HCT116 (cell line): Measurements from ENCODE around the gene TCF19. TPM values are rescaled to one million over a fixed set of nuclear protein-coding genes. Genes with fewer than 3 reads are reported as not detected.

Experiments
- ATAC-seq: fragments of 200-7000 bp; cut with Tn5 transposase; 2 replicates; pipeline ENCODE4 v1.9.1; 2020; ENCODE audit warnings: mild to moderate bottlenecking, moderate library complexity
- BruUV-seq: library from RNA; stranded (reverse); fragments of 400-500 nt; replicated peaks from 2 replicates; lab custom pipeline; 2021; lab: Mats Ljungman, UMichigan
- CTCF ChIA-PET: fragments of 300-600 bp; sonication (Branson Sonifier 250); formaldehyde crosslinking; loops from one replicate; lab custom pipeline; 2021; ENCODE audit warnings: antibody characterized with exemption; lab: Charles Lee
- POLR2A ChIA-PET: fragments of 300-600, 350-600 bp; sonication (Branson Sonifier 250); formaldehyde crosslinking; loops from one replicate; lab custom pipeline; 2021; ENCODE audit warnings: antibody characterized with exemption; lab: Charles Lee
- RAD21 ChIA-PET, 2 experiments: fragments of 300-600 bp; sonication (Branson Sonifier 250); formaldehyde crosslinking; loops; one replicate each; lab custom pipeline; 2023; ENCODE audit warnings: low total read pairs in 2 of 2; ENCODE audit not compliant: uncharacterized antibody in 2 of 2, unreplicated experiment in 2 of 2, low non-redundant PET in 1 of 2; lab: Charles Lee
- DNase-seq: peaks from one replicate; pipeline ENCODE4 v3.0.0-alpha.2; 2010; ENCODE audit warnings: low read depth, low spot score
- H2AFZ ChIP-seq: fragments of 200-600 bp; shearing (Covaris generic), sonication (generic); 2 replicates; pipeline ENCODE4 v1.6.1; 2017; ENCODE audit warnings: low read depth, mixed run types, mixed read lengths, antibody characterized with exemption, low read length; ENCODE audit not compliant: poor library complexity, severe bottlenecking
- H3K27ac ChIP-seq: 2 replicates; pipeline ENCODE4 v1.5.1; 2012; ENCODE audit warnings: low read depth, low read length
- H3K27me3 ChIP-seq: fragments of 200-600 bp; sonication (generic); 2 replicates; pipeline ENCODE4 v1.6.1; 2016; ENCODE audit warnings: mixed run types, low read length, mixed read lengths; ENCODE audit not compliant: insufficient read depth
- H3K36me3 ChIP-seq, 2 experiments: fragments of 200-500 bp in 1 of 2; fragments of 200-600 bp in 1 of 2; sonication (Bioruptor generic) in 1 of 2; sonication (generic) in 1 of 2; 2 replicates each; pipeline versions ENCODE4 v1.5.1 to v1.6.1; 2014 to 2016; ENCODE audit warnings: low read length in 2 of 2, inconsistent platforms in 1 of 2, mixed read lengths in 1 of 2, mixed run types in 1 of 2; ENCODE audit not compliant: insufficient read depth in 2 of 2, control insufficient read depth in 1 of 2
- H3K4me1 ChIP-seq, 2 experiments: fragments of 200-600 bp in 1 of 2; sonication (generic) in 1 of 2; 2 replicates each; pipeline versions ENCODE4 v1.5.1 to v1.6.1; 2012 to 2017; ENCODE audit warnings: low read length in 2 of 2, inconsistent platforms in 1 of 2, mild to moderate bottlenecking in 1 of 2, mixed read lengths in 1 of 2, mixed run types in 1 of 2, moderate library complexity in 1 of 2; ENCODE audit not compliant: insufficient read depth in 2 of 2, control insufficient read depth in 1 of 2
- H3K4me2 ChIP-seq: fragments of 200-600 bp; sonication (generic); 2 replicates; pipeline ENCODE4 v1.6.1; 2017; ENCODE audit warnings: mixed run types, low read length, mixed read lengths
- H3K4me3 ChIP-seq, 2 experiments: fragments of 200-600 bp in 1 of 2; sonication (generic) in 1 of 2; replicated peaks in 1 of 2; 2 replicates each; pipeline ENCODE4 v1.5.1; 2011 to 2016; ENCODE audit warnings: low read length in 2 of 2, control low read depth in 1 of 2, low read depth in 1 of 2, mild to moderate bottlenecking in 1 of 2, mixed read lengths in 1 of 2, mixed run types in 1 of 2
- H3K79me2 ChIP-seq: fragments of 200-600 bp; sonication (generic); 2 replicates; pipeline ENCODE4 v1.6.1; 2017; ENCODE audit warnings: mild to moderate bottlenecking, mixed run types, low read length, moderate library complexity, mixed read lengths; ENCODE audit not compliant: insufficient read depth
- H3K9ac ChIP-seq: fragments of 200-600 bp; sonication (generic); 2 replicates; pipeline ENCODE4 v1.6.1; 2016; ENCODE audit warnings: low read length, mixed read lengths
- H3K9me2 ChIP-seq: fragments of 200-600 bp; sonication (generic), shearing (Covaris generic); 2 replicates; pipeline ENCODE4 v1.6.1; 2017; ENCODE audit warnings: mixed run types, mild to moderate bottlenecking, moderate library complexity; ENCODE audit not compliant: insufficient read depth
- H3K9me3 ChIP-seq, 2 experiments: fragments of 200-500 bp in 1 of 2; fragments of 200-600 bp in 1 of 2; sonication (Bioruptor generic) in 1 of 2; sonication (generic) in 1 of 2; 2 replicates each; pipeline ENCODE4 v1.6.1; 2014 to 2017; ENCODE audit warnings: low read length in 2 of 2, mixed read lengths in 2 of 2, inconsistent platforms in 1 of 2, low read depth in 1 of 2, mild to moderate bottlenecking in 1 of 2, mixed run types in 1 of 2, moderate library complexity in 1 of 2; ENCODE audit not compliant: control insufficient read depth in 1 of 2, insufficient read depth in 1 of 2
- H4K20me1 ChIP-seq: fragments of 200-600 bp; sonication (generic), shearing (Covaris generic); 2 replicates; pipeline ENCODE4 v1.6.1; 2017; ENCODE audit warnings: mixed run types, mild to moderate bottlenecking, moderate library complexity; ENCODE audit not compliant: insufficient read depth
- CBX3 ChIP-seq: IDR thresholded peaks from 2 replicates; pipeline ENCODE4 v1.6.1; 2012; ENCODE audit warnings: low read depth
- CEBPB ChIP-seq: IDR thresholded peaks from 2 replicates; pipeline ENCODE4 v1.6.1; 2012; ENCODE audit warnings: low read depth
- EGR1 ChIP-seq: IDR thresholded peaks from 2 replicates; pipeline ENCODE4 v1.6.1; 2012; ENCODE audit warnings: low read depth
- JUND ChIP-seq: IDR thresholded peaks from 2 replicates; pipeline ENCODE4 v1.6.1; 2012
- POLR2A ChIP-seq: IDR thresholded peaks from 2 replicates; pipeline ENCODE4 v1.7.0; 2011; ENCODE audit warnings: borderline replicate concordance; ENCODE audit not compliant: insufficient read depth, insufficient read length; ENCODE audit errors: extremely low read depth
- SIN3A ChIP-seq: IDR thresholded peaks from 2 replicates; pipeline ENCODE4 v1.6.1; 2012; ENCODE audit warnings: low read depth
- SP1 ChIP-seq: IDR thresholded peaks from 2 replicates; pipeline ENCODE4 v1.6.1; 2012; ENCODE audit warnings: low read depth
- SRF ChIP-seq: IDR thresholded peaks from 2 replicates; pipeline ENCODE4 v1.6.1; 2012; ENCODE audit warnings: low read depth
- YY1 ChIP-seq: IDR thresholded peaks from 2 replicates; pipeline ENCODE4 v1.6.1; 2011; ENCODE audit warnings: low read length, low read depth, moderate library complexity, mild to moderate bottlenecking; ENCODE audit not compliant: insufficient replicate concordance; ENCODE audit errors: extremely low read depth
- intact Hi-C: fragments of 100-400 bp; cut with micrococcal nuclease; formaldehyde crosslinking; loops from 2 replicates; pipeline ENCODE4 v1.10.0; 2022
- total RNA-seq: library from RNA; stranded (reverse); gene quantifications from one replicate; pipeline ENCODE4 v1.2.1, GENCODE V29; 2021; ENCODE audit not compliant: unreplicated experiment
- TF ChIP-seq, protein P1 (sequence below): IDR thresholded peaks from 2 replicates; pipeline ENCODE4 v1.6.1; 2012
- TF ChIP-seq, protein P2 (sequence below): IDR thresholded peaks from 2 replicates; pipeline ENCODE4 v1.6.1; 2012

TCF19 gene
- total RNA-seq, 1 experiment from 2014 or later: 15.4 TPM

DNA sequence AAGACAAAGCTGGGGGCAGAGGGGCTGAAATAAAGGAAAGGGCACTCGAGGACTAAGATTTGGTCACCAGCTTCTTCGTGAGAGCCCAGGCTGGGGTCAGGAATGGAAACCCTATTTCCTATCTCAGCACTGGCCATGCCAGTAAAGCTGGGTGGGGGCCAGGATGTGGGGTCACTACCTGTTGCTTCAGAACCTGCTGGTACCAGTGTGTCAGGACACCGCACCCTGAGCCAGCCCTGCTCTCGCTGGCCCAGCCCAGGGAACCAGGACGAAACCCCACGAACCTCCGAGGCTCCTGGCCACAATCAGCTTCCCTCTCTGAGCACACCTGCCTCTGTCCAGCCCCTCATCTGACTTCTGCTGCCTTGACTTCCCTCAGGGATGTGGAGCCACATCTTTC lies 40.2 kb upstream of the TCF19 start:
- peaks cover 8% of the 10 kb centered on the region; the same call in 1 of the 2 replicates for H3K79me2 ChIP-seq
- CTCF ChIA-PET: interaction anchor here (0.6 kb wide), 1 partner anchor 11 kb away, joined by 3 read pairs; no protein-coding TSS in a partner anchor
- H3K36me3 ChIP-seq: no peaks in the 10 kb centered on the region
- no peak for DNase-seq
- H4K20me1 ChIP-seq: no peaks in the 10 kb centered on the region
- no peak overlapping the region for H3K4me3 ChIP-seq
- H3K4me1 ChIP-seq: peaks cover 34 to 52% of the 10 kb centered on the region in 2 experiments
- no peak overlapping the region for H3K27ac ChIP-seq
- intact Hi-C loops: no loop called here
- no peak overlapping the region for H3K9ac ChIP-seq
- no peaks in the 10 kb centered on the region for H3K9me2 ChIP-seq
- no peaks in the 10 kb centered on the region for H3K27me3 ChIP-seq
- no TSS peak for BruUV-seq
- TF ChIP-seq YY1: no peak
- TF ChIP-seq EGR1: no peak
- TF ChIP-seq POLR2A: no peak
- TF ChIP-seq JUND: no peak
- TF ChIP-seq, protein P1, sequence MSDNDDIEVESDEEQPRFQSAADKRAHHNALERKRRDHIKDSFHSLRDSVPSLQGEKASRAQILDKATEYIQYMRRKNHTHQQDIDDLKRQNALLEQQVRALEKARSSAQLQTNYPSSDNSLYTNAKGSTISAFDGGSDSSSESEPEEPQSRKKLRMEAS: no peak
- no peak for TF ChIP-seq CBX3
- TF ChIP-seq SRF: no peak
- TF ChIP-seq, protein P2, sequence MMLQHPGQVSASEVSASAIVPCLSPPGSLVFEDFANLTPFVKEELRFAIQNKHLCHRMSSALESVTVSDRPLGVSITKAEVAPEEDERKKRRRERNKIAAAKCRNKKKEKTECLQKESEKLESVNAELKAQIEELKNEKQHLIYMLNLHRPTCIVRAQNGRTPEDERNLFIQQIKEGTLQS: no peak
- TF ChIP-seq SP1: no peak
- no peak for TF ChIP-seq SIN3A
- TF ChIP-seq CEBPB: no peak
- TF ChIP-seq, all 23 proteins: peak for 0
- Histone ChIP-seq H3K4me2 (no peak overlapping the region), H3K9me3 (no peaks in the 10 kb centered on the region), H2AFZ (no peak overlapping the region)
- ChIA-PET RAD21 (no interaction called here), POLR2A (no interaction called here)
- ATAC-seq: no peak
